H9 (cell line): ENCODE results near the gene CADM4. TPM values are rescaled to one million over a fixed set of nuclear protein-coding genes. Genes with fewer than 3 reads are reported as not detected.

ENCODE experiments used
- DNase-seq: peaks from one replicate; pipeline ENCODE4 v3.0.0-alpha.2; 2017
- H2AFZ ChIP-seq: one replicate; pipeline ENCODE4 v1.6.1; 2013; ENCODE audit warnings: mild to moderate bottlenecking, low read length, control low read depth, moderate library complexity
- H2AK5ac ChIP-seq: 2 replicates; pipeline ENCODE4 v1.6.1; 2013; ENCODE audit warnings: low read length, control low read depth, mixed read lengths; ENCODE audit not compliant: insufficient read length
- H2BK120ac ChIP-seq: one replicate; pipeline ENCODE4 v1.6.1; 2013; ENCODE audit warnings: low read depth, mild to moderate bottlenecking, low read length, control low read depth, inconsistent platforms; ENCODE audit not compliant: poor library complexity, severe bottlenecking
- H2BK12ac ChIP-seq: 2 replicates; pipeline ENCODE4 v1.6.1; 2013; ENCODE audit warnings: low read length, control low read depth, mixed read lengths, low read depth; ENCODE audit not compliant: insufficient read length
- H2BK15ac ChIP-seq: 2 replicates; pipeline ENCODE4 v1.6.1; 2013; ENCODE audit warnings: low read depth, low read length, control low read depth
- H2BK20ac ChIP-seq: one replicate; pipeline ENCODE4 v1.6.1; 2013; ENCODE audit warnings: low read depth, mild to moderate bottlenecking, low read length, control low read depth, inconsistent platforms; ENCODE audit not compliant: poor library complexity, severe bottlenecking
- H2BK5ac ChIP-seq: 2 replicates; pipeline ENCODE4 v1.6.1; 2013; ENCODE audit warnings: low read length, control low read depth, mixed read lengths; ENCODE audit not compliant: insufficient read length
- H3K14ac ChIP-seq: 2 replicates; pipeline ENCODE4 v1.6.1; 2013; ENCODE audit warnings: low read length, control low read depth; ENCODE audit not compliant: insufficient read depth
- H3K18ac ChIP-seq: 2 replicates; pipeline ENCODE4 v1.6.1; 2013; ENCODE audit warnings: low read depth, mild to moderate bottlenecking, mixed read lengths, low read length, control low read depth; ENCODE audit not compliant: insufficient read length
- H3K23ac ChIP-seq: 2 replicates; pipeline ENCODE4 v1.6.1; 2013; ENCODE audit warnings: low read length, control low read depth, mixed read lengths, low read depth; ENCODE audit not compliant: insufficient read length
- H3K23me2 ChIP-seq: 2 replicates; pipeline ENCODE4 v1.6.1; 2013; ENCODE audit warnings: low read depth, mild to moderate bottlenecking, mixed read lengths, low read length, control low read depth; ENCODE audit not compliant: insufficient read length, poor library complexity, severe bottlenecking
- H3K27ac ChIP-seq: 2 replicates; pipeline ENCODE4 v1.5.1; 2013; ENCODE audit warnings: low read length, control low read depth, mixed read lengths, low read depth; ENCODE audit not compliant: insufficient read length
- H3K27me3 ChIP-seq: 2 replicates; pipeline ENCODE4 v1.6.1; 2013; ENCODE audit warnings: low read length, control low read depth, inconsistent platforms; ENCODE audit not compliant: insufficient read depth
- H3K4ac ChIP-seq: 2 replicates; pipeline ENCODE4 v1.6.1; 2013; ENCODE audit warnings: low read depth, mild to moderate bottlenecking, control low read depth, inconsistent platforms, low read length, moderate library complexity
- H3K4me1 ChIP-seq: 2 replicates; pipeline ENCODE4 v1.6.1; 2013; ENCODE audit warnings: low read length, control low read depth, inconsistent platforms; ENCODE audit not compliant: insufficient read depth
- H3K4me2 ChIP-seq: 2 replicates; pipeline ENCODE4 v1.6.1; 2013; ENCODE audit warnings: low read length, control low read depth, mixed read lengths; ENCODE audit not compliant: insufficient read length, insufficient read depth
- H3K56ac ChIP-seq: 2 replicates; pipeline ENCODE4 v1.6.1; 2013; ENCODE audit warnings: low read depth, mild to moderate bottlenecking, mixed read lengths, low read length, control low read depth; ENCODE audit not compliant: insufficient read length
- H3K79me1 ChIP-seq: 2 replicates; pipeline ENCODE4 v1.6.1; 2013; ENCODE audit warnings: low read depth, mild to moderate bottlenecking, moderate library complexity, low read length, control low read depth, inconsistent platforms; ENCODE audit not compliant: insufficient read depth, poor library complexity, severe bottlenecking
- H3K79me2 ChIP-seq: 2 replicates; pipeline ENCODE4 v1.6.1; 2013; ENCODE audit warnings: low read length, control low read depth, inconsistent platforms; ENCODE audit not compliant: insufficient read depth
- H3K9ac ChIP-seq: 2 replicates; pipeline ENCODE4 v1.6.1; 2013; ENCODE audit warnings: low read length, control low read depth, mixed read lengths; ENCODE audit not compliant: insufficient read length; ENCODE audit errors: extremely low read depth
- H3K9me3 ChIP-seq: one replicate; pipeline ENCODE4 v1.6.1; 2013; ENCODE audit warnings: low read depth, low read length, inconsistent platforms; ENCODE audit not compliant: control insufficient read depth
- H3T11ph ChIP-seq: one replicate; pipeline ENCODE4 v1.6.1; 2013; ENCODE audit warnings: mild to moderate bottlenecking, low read length, control low read depth, inconsistent platforms
- H4K20me1 ChIP-seq: one replicate; pipeline ENCODE4 v1.6.1; 2013; ENCODE audit not compliant: control insufficient read depth, insufficient read length, insufficient read depth
- H4K5ac ChIP-seq: 2 replicates; pipeline ENCODE4 v1.6.1; 2013; ENCODE audit warnings: low read depth, mild to moderate bottlenecking, mixed read lengths, low read length, control low read depth; ENCODE audit not compliant: insufficient read length
- H4K8ac ChIP-seq: replicated peaks from 2 replicates; pipeline ENCODE4 v1.6.1; 2013; ENCODE audit warnings: low read length, control low read depth, mixed read lengths, low read depth; ENCODE audit not compliant: insufficient read length
- H4K91ac ChIP-seq: 2 replicates; pipeline ENCODE4 v1.6.1; 2013; ENCODE audit warnings: low read depth, mild to moderate bottlenecking, moderate library complexity, mixed read lengths, low read length, control low read depth; ENCODE audit not compliant: insufficient read length
- H3K27ac Mint-ChIP-seq, 3 experiments: 2 replicates in 2 of 3; 3 replicates in 1 of 3; pipeline ENCODE4 v1.8.0; 2020 to 2021; ENCODE audit warnings: mixed read lengths in 3 of 3, mild to moderate bottlenecking in 1 of 3, moderate library complexity in 1 of 3
- H3K27me3 Mint-ChIP-seq: 2 replicates; pipeline ENCODE4 v1.8.0; 2021; ENCODE audit warnings: low read depth, mild to moderate bottlenecking, moderate library complexity, mixed read lengths
- H3K36me3 Mint-ChIP-seq, 3 experiments: 2 replicates in 2 of 3; 3 replicates in 1 of 3; pipeline ENCODE4 v1.8.0; 2020 to 2021; ENCODE audit warnings: low read depth in 3 of 3, mixed read lengths in 3 of 3; ENCODE audit not compliant: insufficient read depth in 1 of 3
- H3K4me1 Mint-ChIP-seq, 2 experiments: 2 replicates each; pipeline ENCODE4 v1.8.0; 2020; ENCODE audit warnings: mixed read lengths in 2 of 2
- H3K4me3 Mint-ChIP-seq, 2 experiments: 2 replicates in 1 of 2; 3 replicates in 1 of 2; pipeline ENCODE4 v1.8.0; 2020 to 2021; ENCODE audit warnings: mild to moderate bottlenecking in 2 of 2, mixed read lengths in 2 of 2, moderate library complexity in 1 of 2
- H3K9me3 Mint-ChIP-seq, 2 experiments: 2 replicates in 1 of 2; 3 replicates in 1 of 2; pipeline ENCODE4 v1.8.0; 2020; ENCODE audit warnings: mild to moderate bottlenecking in 2 of 2, mixed read lengths in 2 of 2, moderate library complexity in 1 of 2
- WGBS: extraction: QIAGEN DNeasy Blood & Tissue Kit; methylation state at CpG from one replicate; pipeline ENCODE4 v1.1.7; 2013; ENCODE audit warnings: missing lambda C conversion rate, low lambda C conversion rate, mixed read lengths; ENCODE audit not compliant: insufficient read length; ENCODE audit errors: extremely low coverage; 5-methylcytosine and 5-hydroxymethylcytosine counted together
- total RNA-seq: library from RNA; stranded (reverse); gene quantifications from 2 replicates; pipeline ENCODE4 v1.2.1, GENCODE V29; 2021
- TF ChIP-seq, protein P1 (sequence below): fragments of 200-600 bp; sonication (generic); conservative IDR thresholded peaks from 3 replicates; pipeline ENCODE4 v1.8.0; 2021; ENCODE audit warnings: antibody characterized with exemption, mild to moderate bottlenecking

Gene CADM4
- total RNA-seq, 1 experiment from 2014 or later = 10.2 TPM

DNA sequence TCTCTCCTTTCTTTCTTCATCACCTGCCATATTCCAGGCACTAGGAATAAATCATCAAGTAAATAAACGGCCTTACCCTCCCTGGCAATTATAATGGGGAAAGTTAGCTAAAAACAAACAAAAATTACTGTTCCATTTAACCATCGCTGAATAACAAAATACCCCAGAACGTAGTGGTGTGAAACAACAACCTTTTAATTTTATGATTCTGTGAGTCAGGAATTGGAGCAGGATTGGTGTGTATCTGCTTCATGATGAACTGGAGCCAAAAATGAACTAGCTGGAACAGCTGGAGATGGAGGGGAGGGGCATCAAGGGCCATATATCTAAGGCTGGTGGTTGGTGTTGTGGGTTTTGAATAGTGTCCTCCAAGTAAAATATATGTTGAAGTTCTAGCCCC lies 3.7 kb upstream of the CADM4 start:
- no peak overlapping the region for H3K14ac ChIP-seq
- no peak overlapping the region for H4K5ac ChIP-seq
- no peak overlapping the region for H3K4ac ChIP-seq
- no peak overlapping the region for H4K91ac ChIP-seq
- no peaks in the 10 kb centered on the region for H4K20me1 ChIP-seq
- no peak overlapping the region for H3K23ac ChIP-seq
- H3K36me3 Mint-ChIP-seq = peaks cover 16 to 24% (median 24%) of the 10 kb centered on the region in 3 experiments
- peaks cover 12 to 22% of the 10 kb centered on the region in 2 experiments for H3K4me1 Mint-ChIP-seq
- H3K4me3 Mint-ChIP-seq = no peak overlapping the region
- H3K9ac ChIP-seq = no peak overlapping the region
- no peak overlapping the region for H3K56ac ChIP-seq
- H2AFZ ChIP-seq = no peak overlapping the region
- H2BK120ac ChIP-seq = no peak overlapping the region
- H3K18ac ChIP-seq = no peak overlapping the region
- H3K9me3 Mint-ChIP-seq = peaks cover 16 to 24% of the 10 kb centered on the region in 2 experiments
- peaks cover 13% of the 10 kb centered on the region for H3K23me2 ChIP-seq
- no peak overlapping the region for H2BK12ac ChIP-seq
- no CpG with 5 or more reads among the region's 3 CpGs for WGBS
- H2BK15ac ChIP-seq = no peak overlapping the region
- no peak overlapping the region for H4K8ac ChIP-seq
- H3K27ac ChIP-seq = no peak overlapping the region
- no peaks in the 10 kb centered on the region for H3K79me1 ChIP-seq
- H3T11ph ChIP-seq = no peak overlapping the region
- H3K27me3 Mint-ChIP-seq = peaks cover 55% of the 10 kb centered on the region
- no peak for DNase-seq
- no peak overlapping the region for H2BK5ac ChIP-seq
- H3K4me2 ChIP-seq = no peak overlapping the region
- TF ChIP-seq, protein P1, sequence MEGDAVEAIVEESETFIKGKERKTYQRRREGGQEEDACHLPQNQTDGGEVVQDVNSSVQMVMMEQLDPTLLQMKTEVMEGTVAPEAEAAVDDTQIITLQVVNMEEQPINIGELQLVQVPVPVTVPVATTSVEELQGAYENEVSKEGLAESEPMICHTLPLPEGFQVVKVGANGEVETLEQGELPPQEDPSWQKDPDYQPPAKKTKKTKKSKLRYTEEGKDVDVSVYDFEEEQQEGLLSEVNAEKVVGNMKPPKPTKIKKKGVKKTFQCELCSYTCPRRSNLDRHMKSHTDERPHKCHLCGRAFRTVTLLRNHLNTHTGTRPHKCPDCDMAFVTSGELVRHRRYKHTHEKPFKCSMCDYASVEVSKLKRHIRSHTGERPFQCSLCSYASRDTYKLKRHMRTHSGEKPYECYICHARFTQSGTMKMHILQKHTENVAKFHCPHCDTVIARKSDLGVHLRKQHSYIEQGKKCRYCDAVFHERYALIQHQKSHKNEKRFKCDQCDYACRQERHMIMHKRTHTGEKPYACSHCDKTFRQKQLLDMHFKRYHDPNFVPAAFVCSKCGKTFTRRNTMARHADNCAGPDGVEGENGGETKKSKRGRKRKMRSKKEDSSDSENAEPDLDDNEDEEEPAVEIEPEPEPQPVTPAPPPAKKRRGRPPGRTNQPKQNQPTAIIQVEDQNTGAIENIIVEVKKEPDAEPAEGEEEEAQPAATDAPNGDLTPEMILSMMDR = no peak
- no peaks in the 10 kb centered on the region for H3K79me2 ChIP-seq
- H3K27ac Mint-ChIP-seq = no peak overlapping the region
- H2AK5ac ChIP-seq = no peak overlapping the region
- peaks cover 20% of the 10 kb centered on the region; the same call in 1 of the 2 replicates for H3K27me3 ChIP-seq
- 0 out of 2 replicates have a peak, but pooled peaks cover 2% of the 10 kb centered on the region for H3K4me1 ChIP-seq
- H3K9me3 ChIP-seq = no peaks in the 10 kb centered on the region
- H2BK20ac ChIP-seq = no peak overlapping the region
